Esophagus muscularis mucosa (tissue), 4 donors: ENCODE measurements around the gene TNPO3. TPM values are rescaled to one million over a fixed set of nuclear protein-coding genes. Genes with fewer than 3 reads are reported as not detected.

ENCODE experiments used
- DNase-seq: peaks from one replicate; pipeline ENCODE4 v3.0.0-alpha.2; 2017; ENCODE audit errors: extremely low spot score
- H3K27ac ChIP-seq, 4 donors: fragments of 200-600 bp; sonication (generic); replicated peaks in 1 of 4; 1 replicate in 3 of 4; 2 replicates in 1 of 4; pipeline ENCODE4 v1.5.1; 2016 to 2019; ENCODE audit warnings: mild to moderate bottlenecking in 1 of 4
- H3K27me3 ChIP-seq, 4 donors: fragments of 200-600 bp; sonication (generic); one replicate each; pipeline versions ENCODE4 v1.5.1 to v1.6.0; 2016 to 2019
- H3K36me3 ChIP-seq, 4 donors: fragments of 200-600 bp; sonication (generic); one replicate each; pipeline ENCODE4 v1.5.1; 2016 to 2019
- H3K4me1 ChIP-seq, 4 donors: fragments of 200-600 bp; sonication (generic); one replicate each; pipeline ENCODE4 v1.5.1; 2016 to 2019
- H3K4me3 ChIP-seq, 4 donors: fragments of 200-600 bp; sonication (generic); 1 replicate in 2 of 4; 2 replicates in 2 of 4; pipeline ENCODE4 v1.5.1; 2016 to 2019; ENCODE audit warnings: mild to moderate bottlenecking in 4 of 4, moderate library complexity in 1 of 4
- H3K9me3 ChIP-seq, 4 donors: fragments of 200-600 bp; sonication (generic); 1 replicate in 3 of 4; 2 replicates in 1 of 4; pipeline ENCODE4 v1.5.1; 2016 to 2019
- CTCF ChIP-seq, 3 experiments: fragments of 200-600 bp in 2 of 3; fragments of 450-650 bp in 1 of 3; sonication (generic) in 2 of 3; IDR thresholded peaks; one replicate each; pipeline ENCODE4 v1.5.1; 2017 to 2019; ENCODE audit warnings: antibody characterized with exemption in 3 of 3, mild to moderate bottlenecking in 2 of 3, moderate library complexity in 1 of 3
- EP300 ChIP-seq: sonication (generic); formaldehyde crosslinking; IDR thresholded peaks from one replicate; pipeline ENCODE4 v1.6.1; 2017; ENCODE audit warnings: antibody characterized with exemption
- POLR2A ChIP-seq: fragments of 450-650 bp; IDR thresholded peaks from one replicate; pipeline ENCODE4 v1.6.1; 2017; ENCODE audit warnings: antibody characterized with exemption, moderate library complexity, mild to moderate bottlenecking, low read depth
- POLR2AphosphoS5 ChIP-seq, 2 donors: sonication (generic); formaldehyde crosslinking; IDR thresholded peaks; one replicate each; pipeline ENCODE4 v1.6.1; 2017; ENCODE audit warnings: antibody characterized with exemption in 2 of 2
- WGBS: methylation state at CpG from one replicate; pipeline ENCODE4 v1.1.5; 2018; 5-methylcytosine and 5-hydroxymethylcytosine counted together
- intact Hi-C: fragments of 100-400 bp; cut with DNase I; formaldehyde crosslinking; loops from one replicate; pipeline ENCODE4 v1.15.1; 2023
- total RNA-seq, 4 donors: library from RNA; depleted of rRNA; stranded (reverse); fragments of >200 nt; gene quantifications; one replicate each; pipeline versions ENCODE4 v1.1.0 to v1.2.1, GENCODE V29; 2016

TNPO3 gene
- total RNA-seq, 4 donors from 2014 or later, result 35.7 to 46.2 (median 38.1) TPM

GRCh38 chr7:128909625-128910568 lies 145.0 kb downstream of the TNPO3 start:
- Histone ChIP-seq H3K4me1 (peaks cover 12 to 24% (median 20%) of the 10 kb centered on the region in 4 donors), H3K36me3 (no peaks in the 10 kb centered on the region), H3K27me3 (peaks cover 0 to 79% (median 25%) of the 10 kb centered on the region in 4 donors), H3K9me3 (no peaks in the 10 kb centered on the region), H3K4me3 (peak overlapping the region; percentile 32 to 48 (median 34)), H3K27ac (no peak overlapping the region)
- TF ChIP-seq POLR2AphosphoS5 (IDR thresholded peaks at IDR 0.05) (no peak), POLR2A (no peak), EP300 (no peak), CTCF (IDR thresholded peaks at IDR 0.05) (no peak)
- WGBS, result 26% methylated on average over 16 of the region's 42 CpGs
- intact Hi-C loops, result loop anchor here (5.0 kb wide), 1 partner anchor 182 kb away; no protein-coding TSS in a partner anchor
- DNase-seq, result no peak

- Histone ChIP-seq H3K36me3 (no peaks in the 10 kb centered on the region), H3K9me3 (no peaks in the 10 kb centered on the region), H3K27ac (no peak overlapping the region), H3K4me3 (peak overlapping the region in 3 of 4 donors; percentile 32 to 48 (median 36)), H3K27me3 (peaks cover 0 to 79% (median 19%) of the 10 kb centered on the region in 4 donors), H3K4me1 (peaks cover 12 to 22% (median 18%) of the 10 kb centered on the region in 4 donors)
- intact Hi-C loops, result loop anchor here (5.0 kb wide), 1 partner anchor 183 kb away; no protein-coding TSS in a partner anchor
- WGBS, result 96% methylated on average over 5 of the region's 6 CpGs
- DNase-seq, result no peak
- TF ChIP-seq POLR2A (no peak), CTCF (IDR thresholded peaks at IDR 0.05) (no peak), EP300 (no peak), POLR2AphosphoS5 (IDR thresholded peaks at IDR 0.05) (no peak)
Measured at GRCh38 chr7:128908750-128909624, 145.9 kb downstream of the TNPO3 start.

GRCh38 chr7:128906766-128907559 lies 147.9 kb downstream of the TNPO3 start:
- Histone ChIP-seq H3K9me3 (no peaks in the 10 kb centered on the region), H3K27me3 (peaks cover 0 to 82% (median 18%) of the 10 kb centered on the region in 4 donors), H3K4me1 (peaks cover 12 to 22% (median 18%) of the 10 kb centered on the region in 4 donors), H3K36me3 (no peaks in the 10 kb centered on the region), H3K4me3 (no peak overlapping the region), H3K27ac (no peak overlapping the region)
- 90% methylated on average over 15 of the region's 19 CpGs for WGBS
- intact Hi-C loops, result loop anchor here (5.0 kb wide), 1 partner anchor 185 kb away; no protein-coding TSS in a partner anchor
- TF ChIP-seq CTCF (IDR thresholded peaks at IDR 0.05) (no peak), POLR2A (no peak), POLR2AphosphoS5 (IDR thresholded peaks at IDR 0.05) (no peak), EP300 (no peak)
- DNase-seq, result no peak
